Measurements from ENCODE around the gene VSIG8.

DNA sequence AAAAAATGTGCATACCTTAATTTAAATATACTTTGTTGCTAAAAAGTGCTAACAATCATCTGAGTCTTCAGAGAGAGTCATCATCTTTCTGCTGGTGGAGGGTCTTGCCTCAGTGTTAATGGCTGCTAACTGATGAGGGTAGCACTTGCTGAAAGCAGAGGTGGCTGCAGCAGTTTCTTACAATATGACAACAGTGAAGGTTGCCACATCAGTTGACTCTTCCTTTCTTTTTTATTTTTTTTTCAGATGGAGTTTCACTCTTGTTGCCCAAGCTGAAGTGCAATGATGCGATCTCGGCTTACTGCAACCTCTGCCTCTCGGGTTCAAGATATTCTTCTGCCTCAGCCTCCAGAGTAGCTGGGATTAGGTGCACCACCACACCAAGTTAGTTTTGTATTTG, 40.1 kb upstream of the VSIG8 start:
- no peak for TF ChIP-seq CTCF (IDR thresholded peaks at IDR 0.05; ENCODE audit: low read depth, low read length)
- TF ChIP-seq MAX (IDR thresholded peaks at IDR 0.05; ENCODE audit: low read depth, low read length), result no peak
- no peak for TF ChIP-seq MYC (IDR thresholded peaks at IDR 0.05; ENCODE audit: low read depth, low read length)
